ENCODE data around the gene CMSS1.

Gene CMSS1

GRCh38 chr3:99817437-99818240 lies at the start of gene CMSS1:
CMSS1 (plus strand) TSS chr3:99817862.
- DNase-seq, result peak; percentile 98

- no peak for DNase-seq
These were observed 49.5 kb upstream of the CMSS1 start for GRCh38 chr3:99768126-99768525.

- DNase-seq, result no peak
These were observed 48.7 kb upstream of the CMSS1 start for GRCh38 chr3:99768808-99769501.

GRCh38 chr3:99772171-99772570 lies 45.5 kb upstream of the CMSS1 start:
- no peak for DNase-seq

GRCh38 chr3:99772671-99773070 lies 45.0 kb upstream of the CMSS1 start:
- DNase-seq, result no peak

GRCh38 chr3:99774467-99774866 lies 43.2 kb upstream of the CMSS1 start:
- DNase-seq, result no peak

GRCh38 chr3:99776516-99777209 lies 41.0 kb upstream of the CMSS1 start:
- DNase-seq, result no peak

GRCh38 chr3:99777210-99777549 lies 40.5 kb upstream of the CMSS1 start:
- no peak for DNase-seq

- no peak for DNase-seq
These were observed 40.0 kb upstream of the CMSS1 start for GRCh38 chr3:99777708-99778107.

- no peak for DNase-seq
These were observed 36.9 kb upstream of the CMSS1 start for GRCh38 chr3:99780749-99781148.

GRCh38 chr3:99781761-99782160 lies 35.9 kb upstream of the CMSS1 start:
- DNase-seq, result no peak

- no peak for DNase-seq
These were observed 34.6 kb upstream of the CMSS1 start for GRCh38 chr3:99783011-99783573.

- DNase-seq, result no peak
These were observed 28.5 kb upstream of the CMSS1 start for GRCh38 chr3:99789011-99789721.

GRCh38 chr3:99794485-99794884 lies 23.2 kb upstream of the CMSS1 start:
- no peak for DNase-seq

- no peak for DNase-seq
These were observed 22.1 kb upstream of the CMSS1 start for GRCh38 chr3:99795573-99795972.

- DNase-seq, result no peak
These were observed 18.2 kb upstream of the CMSS1 start for GRCh38 chr3:99799422-99799821.

GRCh38 chr3:99803297-99803696 lies 14.4 kb upstream of the CMSS1 start:
- DNase-seq, result no peak

- DNase-seq, result no peak
These were observed 12.5 kb upstream of the CMSS1 start for GRCh38 chr3:99805160-99805559.

- no peak for DNase-seq
These were observed 9.4 kb upstream of the CMSS1 start for GRCh38 chr3:99808163-99808794.

- no peak for DNase-seq
These were observed 8.1 kb upstream of the CMSS1 start for GRCh38 chr3:99809565-99809964.

GRCh38 chr3:99810403-99810802 lies 7.3 kb upstream of the CMSS1 start:
- no peak for DNase-seq

GRCh38 chr3:99817047-99817436 lies 620 bp upstream of the CMSS1 start:
- peak; percentile 48 for DNase-seq

- no peak for DNase-seq
These were observed 1.2 kb downstream of the CMSS1 start for GRCh38 chr3:99818818-99819217.

Data from activated T-cell treated with anti-CD3 and anti-CD28 coated beads, Interleukin-2, amount 50 U/mL, for 1 hour (primary cell).